Keratinocyte (primary cell): Measurements from ENCODE around the gene KIF17. TPM values are rescaled to one million over a fixed set of nuclear protein-coding genes. Genes with fewer than 3 reads are reported as not detected.

Experiments used
- DNase-seq: peaks from one replicate; pipeline ENCODE4 v3.0.0-alpha.2; 2011; ENCODE audit warnings: low read depth, missing footprints, low spot score
- FAIRE-seq: peaks from 2 replicates; lab custom pipeline; 2011; peaks lifted over from hg19 to GRCh38; lab: Jason Lieb, UNC
- H2AFZ ChIP-seq: 2 replicates; pipeline ENCODE4 v1.6.0; 2012; ENCODE audit warnings: low read length, control low read depth, inconsistent platforms; ENCODE audit not compliant: control insufficient read depth
- H3K27ac ChIP-seq: 2 replicates; pipeline ENCODE4 v1.5.1; 2011; ENCODE audit warnings: low read length; ENCODE audit not compliant: control insufficient read depth, insufficient read depth
- H3K27me3 ChIP-seq: 3 replicates; pipeline ENCODE4 v1.6.0; 2011; ENCODE audit warnings: low read length; ENCODE audit not compliant: control insufficient read depth, insufficient read depth; ENCODE audit errors: extremely low read depth
- H3K36me3 ChIP-seq, 2 experiments: 2 replicates in 1 of 2; 3 replicates in 1 of 2; pipeline ENCODE4 v1.5.1; 2011; ENCODE audit warnings: low read length in 2 of 2, mild to moderate bottlenecking in 1 of 2; ENCODE audit not compliant: control insufficient read depth in 2 of 2, insufficient read depth in 2 of 2; ENCODE audit errors: extremely low read depth in 1 of 2
- H3K4me1 ChIP-seq: 3 replicates; pipeline ENCODE4 v1.5.1; 2011; ENCODE audit warnings: low read length; ENCODE audit not compliant: control insufficient read depth, insufficient read depth; ENCODE audit errors: extremely low read depth
- H3K4me2 ChIP-seq: 3 replicates; pipeline ENCODE4 v1.6.0; 2011; ENCODE audit warnings: low read depth, low read length; ENCODE audit not compliant: control insufficient read depth, insufficient read depth; ENCODE audit errors: extremely low read depth
- H3K4me3 ChIP-seq, 3 experiments: fragments of 200-600 bp in 1 of 3; sonication (generic) in 1 of 3; 2 replicates in 2 of 3; 3 replicates in 1 of 3; pipeline ENCODE4 v1.5.1; 2011 to 2016; ENCODE audit warnings: low read length in 3 of 3, mild to moderate bottlenecking in 3 of 3, control low read depth in 2 of 3, inconsistent platforms in 1 of 3, low read depth in 1 of 3, mixed read lengths in 1 of 3, mixed run types in 1 of 3, moderate library complexity in 1 of 3; ENCODE audit not compliant: control insufficient read depth in 2 of 3, insufficient read depth in 2 of 3; ENCODE audit errors: extremely low read depth in 1 of 3
- H3K79me2 ChIP-seq: 2 replicates; pipeline ENCODE4 v1.6.0; 2012; ENCODE audit warnings: low read length; ENCODE audit not compliant: control insufficient read depth, insufficient read depth
- H3K9ac ChIP-seq: 3 replicates; pipeline ENCODE4 v1.6.0; 2011; ENCODE audit warnings: low read length; ENCODE audit not compliant: control insufficient read depth, insufficient read depth; ENCODE audit errors: extremely low read depth
- H3K9me1 ChIP-seq: 3 replicates; pipeline ENCODE4 v1.6.0; 2011; ENCODE audit warnings: low read length; ENCODE audit not compliant: control insufficient read depth, insufficient read depth; ENCODE audit errors: extremely low read depth
- H3K9me3 ChIP-seq: 2 replicates; pipeline ENCODE4 v1.5.1; 2012; ENCODE audit warnings: low read depth, low read length; ENCODE audit not compliant: control insufficient read depth
- H4K20me1 ChIP-seq: 3 replicates; pipeline ENCODE4 v1.6.0; 2011; ENCODE audit warnings: low read length; ENCODE audit not compliant: control insufficient read depth, insufficient read depth; ENCODE audit errors: extremely low read depth
- CTCF ChIP-seq, 3 experiments: IDR thresholded peaks in 1 of 3; conservative IDR thresholded peaks in 1 of 3; optimal IDR thresholded peaks in 1 of 3; 2 replicates in 2 of 3; 3 replicates in 1 of 3; pipeline versions ENCODE3 to v1.5.1; 2011; ENCODE audit warnings: low read length in 3 of 3, mild to moderate bottlenecking in 3 of 3, moderate library complexity in 2 of 3, control low read depth in 1 of 3, inconsistent platforms in 1 of 3; ENCODE audit not compliant: insufficient read depth in 2 of 3; ENCODE audit errors: extremely low read depth in 1 of 3
- EZH2 ChIP-seq: IDR thresholded peaks from one replicate; pipeline ENCODE4 v1.6.1; 2012; ENCODE audit warnings: inconsistent platforms, mild to moderate bottlenecking, low read length, moderate library complexity
- dilution Hi-C: fragments of 300-500 bp; cut with MboI; formaldehyde crosslinking; loops from one replicate; pipeline ENCODE4 v1.7.0; 2020; ENCODE audit warnings: low sequenced_read_pairs; ENCODE audit not compliant: extremely low pct_ligation_motif_present
- polyA plus RNA-seq, 5 experiments: library from polyadenylated mRNA; depleted of rRNA in 3 of 5; stranded (reverse) in 3 of 5; stranded (forward) in 1 of 5; unstranded in 1 of 5; fragments of >200 nt; gene quantifications; 1 replicate in 1 of 5; 2 replicates in 3 of 5; 3 replicates in 1 of 5; pipeline versions ENCODE4 v1.2.1 to v1.2.3, GENCODE V29; 2011 to 2012; ENCODE audit warnings: missing spikeins in 2 of 5, low read depth in 1 of 5, low replicate concordance in 1 of 5

The KIF17 gene
- polyA plus RNA-seq, 1 donor (not counting 4 experiments of a cell fraction or from before 2014, with no cell fraction given) = 0.90 TPM

GRCh38 chr1:20666146-20666545, 51.7 kb downstream of the KIF17 start:
- TF ChIP-seq CTCF (optimal IDR thresholded peaks at IDR 0.05 in 1 of 3, IDR thresholded peaks at IDR 0.05 in 1 of 3, conservative IDR thresholded peaks at IDR 0.05 in 1 of 3; ENCODE audit: extremely low read depth in 1 of 3, insufficient read depth in 2 of 3, low read length in 3 of 3) (no peak), EZH2 (no peak)
- Histone ChIP-seq H4K20me1 (no peaks in the 10 kb centered on the region), H3K9ac (no peak overlapping the region), H3K36me3 (peaks cover 0 to 7% of the 10 kb centered on the region in 2 experiments), H3K4me1 (peaks cover 4% of the 10 kb centered on the region), H3K9me1 (no peaks in the 10 kb centered on the region), H3K4me2 (no peak overlapping the region), H3K79me2 (peaks cover 1% of the 10 kb centered on the region), H2AFZ (peak overlapping the region; percentile 11), H3K27me3 (no peaks in the 10 kb centered on the region), H3K9me3 (no peaks in the 10 kb centered on the region), H3K27ac (no peak overlapping the region), H3K4me3 (no peak overlapping the region)
- dilution Hi-C loops = no loop called here
- FAIRE-seq = no peak
- no peak for DNase-seq

DNA sequence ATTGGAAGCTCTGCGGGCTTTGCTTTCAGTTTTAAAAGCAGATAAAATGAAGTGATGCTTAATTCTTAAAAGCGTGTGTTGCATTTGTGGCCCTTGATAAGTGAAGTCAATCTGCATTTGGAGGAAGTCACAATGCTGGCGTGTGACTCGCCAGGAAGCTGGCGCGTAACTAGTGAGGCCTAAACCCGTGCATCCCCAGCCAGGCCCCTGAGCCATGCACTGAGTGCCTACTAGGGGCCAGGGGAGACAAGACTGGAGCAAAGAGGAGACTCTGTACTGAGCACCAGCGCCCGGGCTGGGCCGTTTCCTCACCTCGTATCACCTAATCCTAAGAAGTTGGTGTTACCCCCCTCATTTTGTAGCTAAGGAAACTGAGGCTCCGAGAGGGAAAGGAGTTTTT, 52.1 kb downstream of the KIF17 start:
- H3K27me3 ChIP-seq = no peaks in the 10 kb centered on the region
- no peaks in the 10 kb centered on the region for H4K20me1 ChIP-seq
- FAIRE-seq (no peak), DNase-seq (no peak)
- TF ChIP-seq CTCF (optimal IDR thresholded peaks at IDR 0.05 in 1 of 3, IDR thresholded peaks at IDR 0.05 in 1 of 3, conservative IDR thresholded peaks at IDR 0.05 in 1 of 3; ENCODE audit: extremely low read depth in 1 of 3, insufficient read depth in 2 of 3, low read length in 3 of 3) = no peak
- no peak for TF ChIP-seq EZH2
- peaks cover 5% of the 10 kb centered on the region for H3K79me2 ChIP-seq
- peaks cover 0 to 5% of the 10 kb centered on the region in 2 experiments for H3K36me3 ChIP-seq
- no peaks in the 10 kb centered on the region for H3K9me1 ChIP-seq
- no peak overlapping the region for H3K4me2 ChIP-seq
- peaks cover 4% of the 10 kb centered on the region for H3K4me1 ChIP-seq
- peak overlapping the region; percentile 0 for H2AFZ ChIP-seq
- no peaks in the 10 kb centered on the region for H3K9me3 ChIP-seq
- dilution Hi-C loops = no loop called here
- no peak overlapping the region for H3K9ac ChIP-seq
- H3K4me3 ChIP-seq = no peak overlapping the region
- H3K27ac ChIP-seq = no peak overlapping the region
